Left cardiac atrium (tissue), 4 donors: ENCODE results near the gene TMEM131. TPM values are rescaled to one million over a fixed set of nuclear protein-coding genes. Genes with fewer than 3 reads are reported as not detected.
"Not testable (repeated sequence)": the region's sequence is repeated elsewhere in the genome, so short reads cannot be mapped to it uniquely, and the experiment has no call there.

Source experiments
- ATAC-seq, 2 donors: fragments of 200-7000 bp; cut with Tn5 transposase; one replicate each; pipeline ENCODE4 v1.9.1; 2020; ENCODE audit warnings: mild to moderate bottlenecking in 2 of 2, moderate library complexity in 2 of 2
- DNase-seq: peaks from one replicate; pipeline ENCODE4 v3.0.0-alpha.2; 2020
- intact Hi-C, 2 donors: fragments of 100-400 bp; cut with DNase I; formaldehyde crosslinking; loops; one replicate each; pipeline versions ENCODE4 v1.14.1 to v1.15.1; 2022 to 2023
- total RNA-seq, 2 donors: library from RNA; stranded (reverse); fragmentation: NEBNext Ultra II Directional; extraction: Animal tissue kit (Norgen Biotek cat#: 25700); gene quantifications; one replicate each; pipeline ENCODE4 v1.2.1, GENCODE V29; 2021
- donor health status: DM: no; HTN: yes; CAD: no.
- donor health status: DM: no; HTN: yes; CAD: no; lungs with severe emphysema.
- donor health status: DM: yes; HTN: yes; CAD: no.
- donor health status: Dilated cardiomyopathy.

The TMEM131 gene
- total RNA-seq, 2 donors from 2014 or later = 26.2 to 26.5 TPM

- intact Hi-C loops = no loop called here
- no peak for ATAC-seq
These were observed 62.6 kb downstream of the TMEM131 start for GRCh38 chr2:97932975-97933662.

GRCh38 chr2:97931858-97932225 is 63.9 kb downstream of the TMEM131 start:
- ATAC-seq (no peak), DNase-seq (no peak)
- intact Hi-C loops = no loop called here

More at GRCh38 chr2:97932975-97933662, 62.6 kb downstream of the TMEM131 start:
- DNase-seq = no peak

DNA sequence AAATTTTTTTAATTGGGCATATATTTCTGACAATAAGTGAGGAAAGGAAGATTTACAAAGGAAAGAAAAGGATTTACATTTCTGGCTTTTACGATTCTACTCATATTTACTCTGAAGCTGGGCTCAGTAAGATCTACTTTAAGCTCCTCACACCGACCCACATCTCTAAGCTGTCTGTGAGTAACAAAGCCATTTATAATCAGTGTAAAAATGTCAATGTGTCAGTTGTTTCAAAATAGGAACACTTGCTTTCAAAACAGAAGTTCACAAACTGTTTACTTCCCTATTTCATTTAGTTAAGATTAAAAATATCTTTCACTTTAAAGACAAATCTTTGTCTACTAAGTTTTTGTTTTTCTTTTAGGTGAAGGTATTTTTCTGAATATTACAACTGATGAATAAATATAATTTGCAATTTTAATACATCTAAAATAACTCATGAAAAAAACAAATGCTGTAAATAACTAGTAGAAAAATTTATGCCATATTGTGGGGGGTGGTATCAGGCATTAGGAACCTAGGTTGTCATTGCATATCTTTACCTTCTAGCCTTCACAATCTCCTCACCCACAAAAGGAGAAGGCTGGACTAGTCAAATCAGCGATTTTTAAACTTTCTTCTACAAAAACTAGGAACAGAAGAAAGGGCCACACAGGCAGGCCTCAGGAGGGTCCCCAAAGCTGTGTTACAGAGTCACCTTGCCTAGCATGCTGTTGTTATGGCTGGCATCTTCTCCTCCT is 64.5 kb downstream of the TMEM131 start:
- no peak for DNase-seq
- peak in 1 of 2 donors; percentile 42 for ATAC-seq
- intact Hi-C loops = no loop called here

- DNase-seq = no peak
- intact Hi-C loops = no loop called here
- ATAC-seq = no peak
These were observed 67.2 kb downstream of the TMEM131 start for GRCh38 chr2:97928591-97928990.

DNA sequence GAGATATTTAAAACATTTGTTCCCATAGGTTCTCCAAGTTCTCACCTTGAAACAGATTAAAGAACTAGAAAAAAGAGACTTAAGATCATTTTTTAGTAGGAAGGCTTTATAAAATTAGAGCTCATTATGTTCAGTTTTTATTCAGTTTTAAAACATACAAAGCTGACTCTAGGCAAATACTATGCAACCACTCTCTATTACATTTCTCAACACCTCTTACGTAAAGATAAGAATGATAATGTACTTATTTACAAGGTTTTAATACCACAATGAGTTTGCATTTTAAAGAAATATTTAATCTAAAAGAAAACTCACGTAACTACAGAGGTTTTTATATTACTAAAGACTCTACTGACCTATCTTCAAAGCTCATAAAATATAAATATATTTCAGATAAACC is 68.8 kb downstream of the TMEM131 start:
- intact Hi-C loops = no loop called here
- DNase-seq = no peak
- ATAC-seq = no peak

DNA sequence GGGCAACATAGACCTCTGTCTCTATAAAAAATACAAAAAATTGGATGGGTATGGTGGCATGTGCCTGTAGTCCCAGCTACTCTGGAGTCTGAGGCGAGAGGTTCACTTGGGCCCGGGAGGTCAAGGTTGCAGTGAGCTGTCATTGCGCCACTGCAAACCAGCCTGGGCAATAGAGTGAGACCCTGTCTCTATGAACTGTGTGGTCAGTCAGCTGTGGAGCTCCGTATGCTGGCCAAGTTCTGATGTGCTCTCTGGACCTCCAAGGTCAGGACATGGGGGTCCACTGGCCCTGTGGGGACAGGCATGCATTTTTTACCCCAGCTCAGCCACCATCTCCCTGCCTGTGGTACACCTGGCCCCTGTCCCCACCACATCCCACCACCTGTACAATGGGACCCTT is 71.6 kb downstream of the TMEM131 start:
- ATAC-seq = no peak
- intact Hi-C loops = no loop called here
- DNase-seq = no peak

- no peak for ATAC-seq
- intact Hi-C loops = no loop called here
- DNase-seq = no peak
These were observed 75.9 kb downstream of the TMEM131 start for GRCh38 chr2:97919858-97920257.

- ATAC-seq (no peak), DNase-seq (no peak)
- intact Hi-C loops = no loop called here
These were observed 76.9 kb downstream of the TMEM131 start for GRCh38 chr2:97918818-97919217.

DNA sequence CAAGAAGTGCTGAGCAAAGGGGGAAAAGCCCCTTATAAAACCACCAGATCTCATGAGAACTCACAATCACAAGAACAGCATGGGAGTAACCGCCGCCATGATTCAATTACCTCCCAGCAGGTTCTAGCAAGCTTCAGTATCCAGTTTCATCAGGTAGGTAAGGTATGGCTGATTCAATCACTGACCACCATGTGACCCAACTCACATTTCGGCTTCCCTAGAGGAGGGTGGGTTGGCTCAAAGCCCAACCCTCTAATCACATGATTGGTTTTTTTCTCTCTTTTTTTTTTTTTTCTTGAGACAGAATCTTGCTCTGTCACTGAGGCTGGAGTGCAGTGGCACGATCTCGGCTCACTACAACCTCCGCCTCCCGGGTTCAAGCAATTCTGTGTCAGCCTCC is 78.1 kb downstream of the TMEM131 start:
- ATAC-seq, DNase-seq, intact Hi-C loops: not testable (repeated sequence)

DNA sequence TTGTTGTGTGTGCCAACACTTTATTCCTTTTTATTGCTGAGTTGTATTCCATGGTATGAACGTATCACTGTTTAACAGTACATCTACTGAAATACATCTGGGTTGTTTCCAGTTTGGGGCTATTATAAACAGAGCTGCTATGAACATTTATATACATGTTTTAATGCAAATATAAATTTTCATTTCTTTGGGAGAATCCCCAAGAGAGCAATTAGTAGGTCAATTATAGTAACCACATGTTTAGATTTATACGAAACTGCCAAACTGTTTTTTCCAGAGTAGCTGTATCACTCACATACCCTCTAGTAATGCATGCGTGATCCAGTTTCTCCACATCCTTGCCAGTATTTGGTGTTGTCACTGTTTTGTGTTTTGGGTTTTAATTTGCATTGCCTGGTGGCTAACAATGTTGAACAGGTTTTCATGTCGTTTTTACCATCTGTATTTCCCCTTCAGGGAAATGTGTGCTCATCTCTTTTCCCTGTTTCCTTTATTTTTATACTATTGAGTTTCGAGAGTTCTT is 81.0 kb downstream of the TMEM131 start:
- intact Hi-C loops = no loop called here
- DNase-seq (no peak), ATAC-seq (no peak)

GRCh38 chr2:97913846-97914245 is 81.9 kb downstream of the TMEM131 start:
- no peak for DNase-seq
- intact Hi-C loops = no loop called here
- ATAC-seq = no peak

GRCh38 chr2:97911922-97912575 is 83.7 kb downstream of the TMEM131 start:
- intact Hi-C loops = no loop called here
- ATAC-seq (no peak), DNase-seq (no peak)

DNA sequence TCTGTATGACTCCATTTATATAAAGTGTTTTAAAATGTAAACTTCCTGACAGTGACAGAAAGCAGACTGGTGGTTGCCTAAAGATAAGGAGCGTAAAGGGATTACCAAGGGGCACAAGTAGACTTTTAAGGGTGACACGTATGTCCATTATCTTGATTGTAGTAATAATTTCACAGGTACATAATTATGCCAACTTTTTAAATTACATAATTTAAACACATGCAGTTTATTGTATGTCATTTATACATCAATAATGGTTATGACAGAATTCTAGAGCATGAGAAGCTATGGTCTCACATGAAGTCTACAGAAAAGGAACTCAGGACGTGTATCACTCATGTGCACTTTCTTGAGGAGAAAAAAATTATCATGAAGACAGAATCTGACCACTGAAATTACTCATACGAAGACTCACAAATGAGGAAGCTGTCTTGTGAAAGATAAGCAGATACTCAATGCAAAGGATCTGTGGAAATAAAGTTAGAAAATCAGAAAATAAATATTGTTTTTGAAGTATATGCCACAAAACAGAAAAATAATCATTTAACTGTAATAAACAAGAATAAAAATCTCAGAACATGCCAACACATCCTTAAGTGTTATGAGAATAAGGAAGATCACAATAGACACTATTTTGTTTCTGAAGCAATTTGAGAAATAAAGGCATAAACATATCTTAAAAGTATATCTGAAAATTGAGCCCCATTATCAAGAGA is 84.4 kb downstream of the TMEM131 start:
- ATAC-seq = no peak
- no peak for DNase-seq
- intact Hi-C loops = no loop called here

DNA sequence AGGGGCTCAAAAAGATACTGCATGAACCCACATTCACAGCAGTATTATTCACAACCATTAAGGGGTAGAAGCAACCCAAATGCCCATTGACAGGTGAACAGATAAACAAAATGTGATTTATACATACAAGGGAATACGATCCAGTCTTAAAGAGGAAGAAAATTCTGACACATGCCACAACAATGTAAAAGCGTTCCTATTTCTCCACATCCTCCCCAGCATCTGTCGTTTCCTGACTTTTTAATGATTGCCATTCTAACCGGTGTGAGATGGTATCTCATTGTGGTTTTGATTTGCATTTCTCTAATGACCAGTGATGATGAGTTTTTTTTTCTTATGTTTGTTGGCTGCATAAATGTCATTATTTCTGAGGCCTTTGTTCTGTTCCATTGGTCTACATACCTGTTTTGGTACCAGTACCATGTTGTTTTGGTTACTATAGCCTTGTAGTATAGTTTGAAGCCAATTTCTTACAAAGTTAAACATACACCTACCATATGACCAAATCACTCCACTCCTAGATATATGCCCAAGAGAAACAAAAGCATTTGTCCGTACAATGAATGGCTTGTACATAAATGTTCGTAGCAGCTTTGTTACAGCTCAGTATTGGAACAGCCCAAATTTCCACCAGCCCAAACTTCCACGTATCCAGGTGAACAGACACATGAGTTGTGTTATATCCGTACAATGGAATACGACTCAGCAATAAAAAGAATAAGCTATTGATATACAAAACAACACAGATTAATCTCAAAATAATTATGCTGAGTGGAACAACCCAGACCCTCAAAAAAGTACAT is 85.1 kb downstream of the TMEM131 start:
- intact Hi-C loops = no loop called here
- no peak for DNase-seq
- ATAC-seq = no peak

DNA sequence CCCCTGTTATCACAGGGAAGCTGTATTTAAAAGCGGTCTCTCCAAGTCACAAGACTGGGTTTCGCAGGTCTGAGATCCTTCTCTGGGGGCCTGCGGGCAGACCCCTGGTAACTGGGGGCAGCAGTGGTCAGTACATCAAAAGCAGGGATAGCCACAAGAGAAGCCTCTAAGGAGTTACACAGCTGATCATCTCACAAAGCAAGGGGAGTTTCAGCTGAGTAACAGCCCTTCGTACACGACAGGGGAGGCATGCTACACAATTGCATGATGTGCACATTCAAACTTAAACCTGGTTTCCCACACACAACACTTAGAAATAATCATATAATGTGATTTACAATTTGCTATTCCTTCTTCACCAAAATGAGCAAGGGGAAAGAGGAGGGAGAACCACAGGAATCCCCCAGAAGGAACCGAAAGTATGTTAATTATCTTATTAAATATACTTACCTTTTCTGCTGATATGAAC is 87.5 kb downstream of the TMEM131 start:
- intact Hi-C loops = no loop called here
- no peak for DNase-seq
- ATAC-seq = no peak

GRCh38 chr2:97907369-97908100 is 88.2 kb downstream of the TMEM131 start:
- intact Hi-C loops = no loop called here
- ATAC-seq (no peak), DNase-seq (no peak)

GRCh38 chr2:97906307-97906706 is 89.4 kb downstream of the TMEM131 start:
- intact Hi-C loops = no loop called here
- DNase-seq = no peak
- peak; percentile 30 to 31 for ATAC-seq

- DNase-seq (no peak), ATAC-seq (no peak)
- intact Hi-C loops = no loop called here
These were observed 90.5 kb downstream of the TMEM131 start for GRCh38 chr2:97905294-97905693.
